NCI-H82 treated with DMSO at 0.1 percent for 48 hours (cell line): ENCODE results near the gene PREX1.

Experiments
- DNase-seq: peaks from one replicate; lab custom pipeline; 2025; ENCODE audit not compliant: unreplicated experiment; lab: John Stamatoyannopoulos, UW

Gene PREX1

DNA sequence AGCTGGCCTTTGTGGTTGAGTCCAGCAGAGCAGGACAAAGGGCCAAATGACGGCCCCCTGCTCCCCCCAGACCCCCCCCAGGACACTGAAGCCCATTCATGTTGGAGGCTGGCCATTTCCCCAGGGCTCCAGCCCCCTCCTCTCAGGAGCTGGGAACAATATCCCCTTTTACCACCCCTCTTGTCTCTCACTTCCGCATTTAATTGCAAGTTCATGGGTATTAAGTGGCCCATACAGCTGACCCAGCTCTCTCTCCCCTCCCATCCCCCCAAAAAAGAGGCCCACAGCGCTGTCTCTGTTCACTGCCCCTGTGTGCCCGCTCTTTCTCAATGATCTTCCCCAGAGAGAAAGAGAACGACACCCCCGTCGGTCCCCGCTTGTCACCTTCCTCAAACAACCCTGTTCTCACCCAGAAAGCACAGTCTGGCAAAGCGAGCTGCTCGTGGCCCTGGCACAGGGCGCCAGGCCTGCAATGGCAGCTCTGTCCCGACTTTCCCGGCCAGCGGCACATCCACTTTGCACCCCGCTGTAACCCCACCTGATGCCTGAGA, 30.4 kb downstream of the PREX1 start:
- no peak for DNase-seq

DNA sequence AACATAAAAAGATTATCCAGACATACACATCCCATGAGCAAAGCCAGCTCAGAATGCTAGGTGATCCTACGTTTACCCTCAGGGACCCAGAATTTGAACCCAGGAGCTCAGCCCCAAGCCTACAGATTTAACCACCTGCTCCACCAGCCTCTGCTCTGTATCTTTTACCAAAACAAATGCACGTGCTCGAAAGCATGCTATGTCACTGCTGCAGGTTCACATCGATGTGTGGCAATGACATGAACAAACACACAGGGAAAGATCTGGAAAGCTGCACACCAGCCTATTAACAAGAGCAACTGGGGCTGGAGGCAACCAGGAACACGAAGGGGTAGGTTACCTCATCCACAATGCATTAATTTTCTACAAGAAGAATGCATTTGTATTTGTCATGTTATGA, 32.1 kb downstream of the PREX1 start:
- DNase-seq = no peak

DNA sequence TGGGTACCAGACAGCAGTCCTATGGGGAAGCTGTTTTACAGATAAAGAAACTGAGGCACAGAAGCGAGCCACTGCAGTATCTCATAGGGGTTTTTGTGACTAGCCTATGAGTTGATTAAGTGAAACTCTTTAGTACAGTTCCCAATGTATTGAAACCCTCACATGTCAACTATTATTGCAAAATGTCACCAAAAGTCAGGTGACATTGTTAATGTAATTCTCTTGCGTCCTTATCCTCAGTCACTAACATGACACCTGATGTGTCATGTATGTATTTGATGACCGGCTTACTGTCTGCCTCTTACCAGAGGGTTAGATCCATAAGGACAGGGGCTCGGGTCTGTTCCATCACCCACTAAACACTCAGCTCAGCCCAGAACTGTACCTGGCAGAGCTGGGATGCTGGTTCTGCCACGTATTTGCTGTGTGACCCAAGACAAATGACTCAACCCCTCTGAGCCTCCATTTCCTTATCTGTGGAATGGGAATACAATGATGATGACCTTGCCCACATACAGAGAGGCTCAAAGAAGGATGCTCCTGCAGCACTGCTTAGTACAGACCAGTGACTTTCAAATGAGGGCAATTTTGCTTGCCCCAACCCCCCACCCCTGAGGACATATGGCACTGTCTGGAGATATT, 32.9 kb downstream of the PREX1 start:
- DNase-seq = no peak

DNA sequence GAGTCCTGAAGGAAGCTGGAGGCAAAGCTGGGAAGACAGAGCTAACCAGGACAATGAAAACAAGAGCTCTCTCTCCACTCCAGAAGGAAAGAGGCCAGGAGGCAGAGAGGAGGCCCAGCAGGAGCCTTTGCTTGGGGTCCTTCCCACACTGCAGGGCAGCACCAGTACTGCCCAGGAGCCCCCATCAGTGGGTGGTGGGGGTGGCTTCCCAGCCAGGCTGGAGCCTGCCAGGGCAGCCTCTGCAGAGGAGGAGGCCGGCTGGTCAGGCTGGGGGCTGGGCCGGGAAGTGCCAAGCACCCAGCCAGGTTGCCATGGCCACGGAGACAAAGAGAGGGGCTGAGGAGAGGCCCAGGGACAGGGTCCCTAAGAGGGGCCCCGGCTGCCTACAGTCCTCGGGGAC, 33.4 kb downstream of the PREX1 start:
- no peak for DNase-seq

DNA sequence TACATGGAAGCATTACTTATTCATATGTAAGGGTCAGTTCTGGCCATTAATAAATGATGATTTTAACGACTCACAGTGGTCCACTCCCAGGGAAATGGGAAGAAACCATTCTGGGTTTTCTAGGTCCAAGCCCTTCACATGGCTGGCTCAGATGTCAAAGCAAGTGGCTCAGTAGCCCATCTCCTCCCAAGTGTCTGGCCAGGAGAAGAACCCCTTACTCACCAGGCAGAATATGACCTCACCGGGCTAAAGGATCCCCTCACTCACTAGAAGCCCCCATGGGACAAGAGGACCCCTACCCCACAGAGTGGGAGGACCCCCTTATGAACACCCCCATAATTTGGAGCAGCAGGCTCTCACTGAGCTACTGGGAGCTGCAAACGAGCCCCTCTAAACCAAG, 34.0 kb downstream of the PREX1 start:
- no peak for DNase-seq

DNA sequence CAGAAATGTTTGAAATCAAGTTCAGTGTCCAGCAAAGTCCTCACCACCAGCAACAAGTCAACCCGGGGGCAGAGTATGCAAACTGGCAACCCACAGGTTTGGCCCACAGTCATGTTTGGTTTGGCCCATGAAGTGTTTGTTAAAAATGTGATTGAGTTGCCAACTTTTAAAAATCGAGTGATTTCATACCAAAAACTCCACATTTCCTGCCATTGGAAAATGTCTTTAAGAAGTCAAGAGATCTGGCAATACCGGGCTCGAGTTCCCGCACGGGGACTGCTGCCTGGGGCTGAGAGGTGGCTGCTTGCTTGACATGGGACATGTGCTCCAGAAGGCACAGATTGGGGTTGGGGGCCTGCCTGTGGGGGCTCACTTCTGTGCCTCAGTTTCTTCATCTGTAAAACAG, 36.1 kb downstream of the PREX1 start:
- no peak for DNase-seq

DNA sequence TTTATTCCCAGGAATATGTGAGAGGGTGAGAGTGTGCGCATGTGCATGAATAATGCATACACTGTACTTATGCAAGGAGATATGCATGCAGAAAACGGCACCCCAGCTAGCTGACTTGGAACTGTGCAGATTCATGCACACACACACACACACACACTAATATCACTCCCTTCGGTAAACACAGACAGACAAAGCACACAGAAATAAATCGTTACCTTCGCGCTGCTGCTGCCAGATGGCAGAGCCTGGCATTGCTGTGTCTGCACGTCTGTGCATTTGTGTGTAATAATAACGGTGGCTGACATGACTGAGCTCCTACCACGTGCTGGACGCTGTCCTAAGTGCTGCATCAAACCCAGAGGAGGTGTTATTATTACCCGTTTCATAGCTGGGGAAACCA, 36.8 kb downstream of the PREX1 start:
- no peak for DNase-seq

DNA sequence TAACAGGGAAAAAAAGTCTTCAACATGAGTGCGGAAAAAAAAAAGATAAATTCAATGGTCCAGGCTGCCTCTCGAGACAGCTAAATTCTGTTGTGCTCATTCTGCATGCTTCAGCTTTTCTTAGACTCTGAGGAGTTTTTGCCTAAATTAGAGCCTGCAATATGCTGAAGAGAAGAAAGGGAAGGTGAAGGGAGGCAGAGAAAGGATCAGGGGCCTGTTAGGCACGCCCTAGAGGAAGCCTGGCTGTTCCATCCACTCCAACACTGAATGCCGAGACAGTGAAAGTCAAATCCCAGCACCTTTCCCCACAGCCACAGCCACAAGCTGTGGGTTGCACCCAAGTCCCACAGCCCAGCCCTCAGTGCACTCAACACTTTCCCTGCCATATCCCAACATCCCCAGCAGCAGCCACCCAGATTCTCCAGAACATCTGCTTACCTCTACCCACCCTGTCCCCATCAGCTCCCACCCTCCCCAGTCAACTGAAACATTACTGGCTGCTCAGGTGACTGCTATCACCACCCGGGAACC, 37.3 kb downstream of the PREX1 start:
- no peak for DNase-seq

DNA sequence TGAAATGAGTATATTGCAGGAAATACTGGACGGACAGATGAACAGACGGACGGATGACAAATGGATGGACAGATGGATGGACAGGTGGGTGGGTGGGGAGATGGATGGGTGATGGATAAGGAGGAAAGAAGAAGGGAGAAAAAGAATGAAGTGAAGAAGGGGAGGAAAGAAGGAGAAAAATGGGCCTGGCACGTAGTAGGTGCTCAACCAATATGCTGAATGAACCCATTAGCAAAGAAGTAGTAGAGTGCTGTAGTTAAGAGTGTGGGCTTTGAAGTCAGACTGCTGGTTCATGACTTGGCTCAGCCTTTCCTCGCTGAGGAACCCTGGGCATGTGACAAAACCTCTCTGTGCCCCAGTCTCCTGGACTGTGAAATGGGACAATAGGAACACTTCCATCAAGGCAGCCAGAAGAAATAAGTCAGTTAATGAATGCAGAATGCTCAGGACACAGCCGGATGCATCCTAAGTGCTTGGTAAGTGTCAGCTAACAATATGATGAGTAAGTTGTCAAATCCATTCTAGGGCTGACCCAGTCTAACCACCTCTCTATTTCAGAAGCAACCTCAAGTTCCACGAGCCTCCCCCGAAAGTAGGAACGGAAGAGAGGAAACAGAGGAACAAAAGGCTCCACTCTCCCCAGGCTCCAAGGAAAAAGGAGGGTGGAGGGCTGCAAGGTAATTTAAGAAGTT, 37.9 kb downstream of the PREX1 start:
- DNase-seq = no peak

DNA sequence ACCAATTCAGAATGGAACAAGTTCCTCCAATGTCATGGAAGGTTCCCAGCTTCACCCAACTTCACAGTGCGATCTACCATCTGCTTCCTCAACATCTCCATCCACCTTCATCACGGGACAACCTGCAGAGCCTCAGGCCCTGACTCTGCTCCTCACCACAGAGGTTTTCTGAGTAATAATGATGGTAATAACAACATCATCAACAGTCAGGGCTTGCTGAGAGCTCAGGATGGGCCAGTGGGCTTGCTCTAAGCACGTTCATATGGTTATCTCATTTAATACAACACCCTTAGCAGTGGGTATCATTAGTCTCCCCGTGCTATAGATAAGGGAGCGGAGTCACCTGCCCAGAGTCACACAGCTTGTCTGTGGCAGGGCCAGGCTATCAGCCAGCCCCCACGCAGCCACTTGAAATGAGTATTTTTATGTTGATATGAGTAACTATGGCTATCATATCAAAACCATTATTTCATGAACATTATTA, 38.6 kb downstream of the PREX1 start:
- DNase-seq = no peak

DNA sequence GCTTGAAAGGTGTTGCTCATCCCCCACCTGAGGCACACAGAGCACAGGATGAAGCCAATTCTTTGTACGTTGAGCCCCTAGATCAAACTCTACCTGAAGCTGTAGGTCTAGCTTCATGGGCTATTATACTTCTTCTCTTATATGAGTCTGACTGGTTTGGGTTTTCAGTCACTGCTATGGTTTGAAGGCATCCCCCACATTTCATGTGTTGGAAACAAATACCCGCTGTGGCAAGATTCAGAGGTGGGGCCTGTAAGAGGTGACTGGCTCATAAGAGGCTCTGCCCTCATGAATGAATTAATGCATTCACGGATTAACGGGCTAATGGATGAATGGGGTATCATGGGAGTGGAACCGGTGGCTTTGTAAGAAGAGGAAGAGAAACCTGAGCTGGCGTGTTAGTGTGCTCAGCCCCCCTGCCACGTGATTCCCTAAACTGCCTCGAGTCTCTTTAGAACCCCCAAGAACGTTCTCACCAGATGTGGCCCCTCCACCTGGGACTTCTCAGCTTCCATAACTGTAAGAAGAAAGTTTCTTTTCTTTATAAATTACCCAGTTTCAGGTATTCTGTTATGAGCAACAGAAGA, 39.2 kb downstream of the PREX1 start:
- no peak for DNase-seq

DNA sequence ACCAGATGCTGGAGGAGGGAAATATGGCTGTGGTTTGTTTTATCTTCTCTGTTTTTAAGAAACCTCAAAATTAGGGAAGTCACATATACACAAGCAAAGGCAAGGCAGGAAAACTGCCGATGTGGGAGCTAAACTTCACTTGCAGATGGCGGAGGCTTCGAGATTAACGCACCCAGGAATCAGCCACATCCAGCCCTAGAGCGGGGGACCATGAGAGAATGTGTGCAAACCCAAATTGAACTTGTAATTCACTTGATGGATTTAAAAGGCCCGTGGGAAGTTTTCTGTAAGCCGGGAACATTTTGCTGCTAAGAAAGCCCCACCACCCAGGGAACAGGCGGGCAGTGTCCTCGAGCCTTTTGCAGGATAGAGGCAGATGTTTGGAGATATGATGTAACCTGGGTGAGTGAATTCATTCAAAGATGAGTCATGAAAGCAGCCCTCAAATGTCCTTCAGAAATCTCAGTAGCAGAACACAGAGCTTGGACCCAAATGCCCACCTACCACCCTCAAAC, 39.9 kb downstream of the PREX1 start:
- DNase-seq = no peak

DNA sequence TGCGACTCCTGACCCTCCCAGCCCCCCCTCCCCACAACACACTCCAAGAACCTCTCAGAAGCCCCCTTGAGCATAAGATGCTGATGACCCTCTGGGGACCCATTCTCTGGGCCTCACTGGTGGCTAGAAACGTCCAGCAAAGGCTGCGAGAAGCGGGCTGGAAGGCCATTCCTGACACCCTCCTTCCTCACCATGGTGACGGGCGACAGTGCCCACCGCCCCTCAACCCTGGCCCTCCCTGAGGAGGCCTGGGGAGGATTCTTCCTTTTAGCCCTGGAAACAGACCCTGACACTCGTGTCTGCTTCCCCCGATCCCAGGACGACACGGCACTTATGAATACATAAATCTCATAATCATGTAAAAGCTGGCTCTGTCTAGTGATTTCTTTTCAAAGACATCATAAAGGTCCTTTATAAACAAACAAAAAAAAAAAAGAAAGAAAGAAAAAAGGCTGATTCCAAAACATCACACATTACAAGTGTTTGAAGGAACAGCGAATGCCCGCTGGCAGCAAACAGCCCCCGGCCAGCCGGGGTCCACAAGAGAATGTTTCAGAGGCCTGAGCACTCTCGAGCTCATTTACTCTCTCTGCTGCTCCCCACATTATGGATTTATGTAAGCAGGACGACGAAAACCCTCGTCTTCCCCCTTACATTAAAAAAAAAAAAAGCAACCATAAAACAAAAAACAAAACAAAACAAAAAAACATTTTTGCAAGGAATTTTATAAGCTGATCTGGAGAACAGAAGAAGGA, 40.7 kb downstream of the PREX1 start:
- no peak for DNase-seq

DNA sequence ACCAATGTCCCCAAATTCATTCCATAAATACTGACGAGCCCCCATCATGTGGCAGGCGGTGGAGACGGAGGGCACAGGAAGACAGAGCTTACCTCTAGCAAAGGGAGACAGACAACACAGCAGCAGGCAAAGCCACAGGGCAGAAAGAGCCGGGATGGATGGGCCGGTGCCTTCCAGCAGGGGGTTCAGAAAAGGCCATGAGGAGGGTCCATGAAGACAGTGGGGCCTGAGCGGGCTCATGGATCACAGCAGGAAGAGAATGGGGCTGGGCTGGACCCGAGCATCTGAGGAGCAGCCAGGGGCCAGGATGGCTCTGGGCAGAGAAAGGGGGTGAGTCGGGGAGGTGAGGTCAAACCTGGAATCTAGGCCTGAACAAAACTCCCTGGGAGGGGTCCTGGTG, 42.0 kb downstream of the PREX1 start:
- DNase-seq = no peak

DNA sequence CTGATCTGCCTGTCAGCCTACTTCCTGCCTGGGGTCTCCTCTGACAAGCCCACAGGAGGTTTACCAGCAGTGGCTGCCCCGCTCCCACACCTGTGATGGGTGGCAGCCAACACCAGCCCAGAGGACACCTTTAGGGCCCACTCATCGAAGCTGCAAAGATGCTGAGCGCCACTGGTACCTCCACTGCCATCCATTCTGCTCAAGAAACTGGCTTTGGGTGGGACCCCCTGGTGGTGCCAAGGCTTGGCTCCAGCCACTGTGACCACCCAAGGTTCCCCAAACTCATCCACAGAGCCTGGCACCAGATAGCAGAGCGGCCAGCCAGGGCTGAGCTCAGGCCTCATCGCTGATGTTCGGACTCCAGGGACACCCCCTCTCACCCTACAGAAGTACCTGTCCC, 42.5 kb downstream of the PREX1 start:
- DNase-seq = no peak

DNA sequence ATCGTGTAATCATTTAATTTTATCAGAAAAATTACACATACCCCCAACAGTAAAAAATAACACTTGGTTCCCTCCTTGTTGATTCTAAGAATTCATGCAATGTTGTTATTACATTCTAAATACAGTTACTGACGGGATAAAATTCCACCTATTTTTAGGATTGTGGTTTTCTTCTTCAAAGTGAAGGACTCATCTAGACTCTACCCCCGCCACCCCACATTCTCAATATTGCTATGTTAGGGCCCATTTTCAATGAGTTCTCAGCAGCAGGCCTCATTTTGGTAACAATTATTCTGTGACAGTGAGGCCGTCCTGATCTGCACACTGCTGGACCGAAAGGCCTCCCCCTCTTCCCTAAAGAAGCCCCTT, 43.5 kb downstream of the PREX1 start:
- DNase-seq = no peak

DNA sequence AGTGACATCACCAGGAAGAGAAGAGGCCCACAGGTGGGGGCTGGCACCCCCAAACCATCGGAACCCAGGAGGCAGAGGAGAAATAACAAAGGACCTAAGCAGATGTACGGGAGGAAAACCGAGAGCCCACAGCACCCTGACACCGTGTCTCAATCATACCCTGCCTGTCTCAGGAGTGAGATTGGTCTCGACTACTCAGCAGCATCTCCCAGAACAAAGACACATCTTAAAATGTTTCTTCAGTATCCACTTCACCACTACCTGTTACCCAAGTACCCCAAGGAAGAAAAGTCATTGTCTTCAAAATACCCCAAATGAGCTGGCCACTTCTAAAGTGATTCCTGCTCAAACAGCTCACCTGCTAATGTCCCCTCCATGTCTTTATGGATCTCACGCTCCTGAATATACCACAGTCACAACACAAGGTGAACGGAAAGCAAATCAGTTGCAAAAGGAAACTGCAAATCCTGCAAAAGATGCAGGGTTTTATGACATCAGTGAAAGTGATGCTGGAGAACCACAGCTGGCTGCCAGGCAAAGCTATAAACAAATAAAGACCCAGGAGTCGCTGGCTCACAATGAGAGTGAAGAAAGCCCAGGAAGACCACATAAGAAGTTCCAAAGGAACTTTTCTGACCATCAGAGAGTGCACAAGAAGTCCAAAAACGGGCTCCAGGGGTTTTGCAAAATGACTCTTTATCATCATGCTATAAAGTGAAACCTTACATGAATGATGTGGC, 44.1 kb downstream of the PREX1 start:
- DNase-seq = no peak

DNA sequence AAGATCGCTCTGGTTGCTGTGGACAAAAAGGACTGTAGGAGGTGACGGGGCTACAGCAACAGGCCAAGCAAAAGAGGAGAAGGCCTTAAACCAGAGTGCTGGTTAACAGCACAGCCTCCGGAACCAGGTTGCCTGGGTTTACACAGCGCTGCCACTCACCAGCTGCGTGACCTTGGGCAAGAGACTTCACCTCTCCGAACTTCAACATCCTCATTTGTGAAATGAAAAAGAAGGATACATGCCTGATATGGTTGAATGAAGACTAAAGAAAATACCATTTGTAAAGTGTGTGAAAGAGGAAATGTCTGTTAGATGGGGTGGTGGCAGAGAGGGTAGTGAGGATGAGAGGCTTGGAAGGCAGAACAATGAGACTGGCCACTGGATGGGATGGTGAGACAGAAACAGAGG, 44.9 kb downstream of the PREX1 start:
- no peak for DNase-seq

DNA sequence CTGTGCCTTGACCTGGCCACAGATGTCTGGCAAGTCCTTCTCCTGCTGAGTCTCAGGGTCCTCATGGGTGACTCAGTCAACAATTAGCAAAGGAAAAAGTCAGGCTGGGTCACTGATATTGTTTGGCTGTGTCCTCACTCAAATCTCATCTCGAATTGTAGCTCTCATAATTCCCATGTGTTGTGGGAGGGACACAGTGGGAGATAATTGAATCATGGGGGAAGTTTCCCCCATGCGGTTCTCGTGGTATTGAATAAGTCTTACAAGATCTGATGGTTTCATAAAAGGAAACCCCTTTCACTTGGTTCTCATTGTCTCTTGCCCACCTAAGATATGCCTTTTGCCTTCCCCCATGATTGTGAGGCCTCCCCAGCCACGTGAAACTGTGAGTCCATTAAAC, 45.7 kb downstream of the PREX1 start:
- DNase-seq = no peak

DNA sequence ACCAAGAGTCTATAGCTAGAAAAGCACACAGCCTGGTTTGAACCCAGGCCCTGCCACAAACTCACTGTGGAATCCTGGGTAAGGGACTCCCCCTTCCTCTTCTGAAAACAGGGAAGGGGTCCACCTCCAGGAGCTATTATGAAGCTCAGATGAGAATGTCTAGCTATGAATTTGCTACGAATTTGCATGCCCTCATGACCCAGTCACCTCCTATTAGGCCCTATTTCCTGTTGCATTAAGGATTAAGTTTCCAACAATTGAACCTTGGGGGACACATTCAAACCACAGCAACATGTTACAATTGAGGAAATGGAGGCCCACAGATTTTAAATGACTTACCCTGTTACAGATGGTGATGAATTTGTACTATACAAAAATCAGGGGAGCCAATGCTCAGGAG, 46.2 kb downstream of the PREX1 start:
- DNase-seq = no peak
